CD8-positive, alpha-beta memory T cell (primary cell): ENCODE results near the gene RERE. TPM values are rescaled to one million over a fixed set of nuclear protein-coding genes. Genes with fewer than 3 reads are reported as not detected.
A peak's percentile ranks its signal among the peaks of the same experiment; 100 is the strongest.

Source experiments
- CTCF ChIA-PET: fragments of 350-600 bp; sonication (Branson Sonifier 250); formaldehyde crosslinking; loops from one replicate; lab custom pipeline; 2021; ENCODE audit warnings: antibody characterized with exemption; lab: Charles Lee
- POLR2A ChIA-PET: fragments of 350-600 bp; sonication (Branson Sonifier 250); formaldehyde crosslinking; loops from one replicate; lab custom pipeline; 2021; ENCODE audit warnings: antibody characterized with exemption; lab: Charles Lee
- DNase-seq, 5 donors: peaks; one replicate each; pipeline versions ENCODE4 v3.0.0 to v3.0.0-alpha.2; 2020 to 2022; ENCODE audit warnings: mixed read lengths in 1 of 5
- H3K27ac ChIP-seq: one replicate; pipeline ENCODE4 v1.7.0; 2013; ENCODE audit warnings: low read depth, mild to moderate bottlenecking, low read length, moderate library complexity
- H3K27me3 ChIP-seq: 2 replicates; pipeline ENCODE4 v1.7.0; 2013; ENCODE audit warnings: low read length, mild to moderate bottlenecking; ENCODE audit not compliant: insufficient read depth, poor library complexity, severe bottlenecking
- H3K36me3 ChIP-seq: 2 replicates; pipeline ENCODE4 v1.7.0; 2013; ENCODE audit warnings: mild to moderate bottlenecking, low read length, moderate library complexity; ENCODE audit not compliant: insufficient read depth
- H3K4me1 ChIP-seq: 2 replicates; pipeline ENCODE4 v1.7.0; 2013; ENCODE audit warnings: mild to moderate bottlenecking, low read length, moderate library complexity; ENCODE audit not compliant: insufficient read depth
- H3K4me3 ChIP-seq: 2 replicates; pipeline ENCODE4 v1.7.0; 2013; ENCODE audit warnings: mild to moderate bottlenecking, low read length
- H3K9me3 ChIP-seq: 2 replicates; pipeline ENCODE4 v1.7.0; 2013; ENCODE audit warnings: mild to moderate bottlenecking, low read length
- H3K27ac Mint-ChIP-seq, 8 donors: one replicate each; pipeline ENCODE4 v1.8.0; 2020 to 2021; ENCODE audit warnings: mixed read lengths in 8 of 8, mild to moderate bottlenecking in 6 of 8, inconsistent platforms in 3 of 8, moderate library complexity in 3 of 8
- H3K27me3 Mint-ChIP-seq, 2 donors: one replicate each; pipeline ENCODE4 v1.8.0; 2020 to 2021; ENCODE audit warnings: mixed read lengths in 2 of 2, mild to moderate bottlenecking in 1 of 2, moderate library complexity in 1 of 2
- H3K36me3 Mint-ChIP-seq, 3 donors: one replicate each; pipeline ENCODE4 v1.8.0; 2020 to 2021; ENCODE audit warnings: mixed read lengths in 3 of 3, inconsistent platforms in 1 of 3, mild to moderate bottlenecking in 1 of 3
- H3K4me1 Mint-ChIP-seq, 3 donors: one replicate each; pipeline ENCODE4 v1.8.0; 2020 to 2021; ENCODE audit warnings: mixed read lengths in 3 of 3, inconsistent platforms in 1 of 3, mild to moderate bottlenecking in 1 of 3
- H3K4me3 Mint-ChIP-seq, 7 donors: one replicate each; pipeline ENCODE4 v1.8.0; 2020 to 2021; ENCODE audit warnings: mixed read lengths in 7 of 7, mild to moderate bottlenecking in 6 of 7, moderate library complexity in 4 of 7, inconsistent platforms in 2 of 7
- H3K9me3 Mint-ChIP-seq, 5 donors: one replicate each; pipeline ENCODE4 v1.8.0; 2020 to 2022; ENCODE audit warnings: mixed read lengths in 5 of 5, mild to moderate bottlenecking in 3 of 5, moderate library complexity in 2 of 5, inconsistent platforms in 1 of 5
- polyA plus RNA-seq: library from polyadenylated mRNA; unstranded; fragments of 300-500 nt; fragmentation: Illumina TruSeq; gene quantifications from one replicate; pipeline ENCODE4 v1.2.3, GENCODE V29; 2021
- total RNA-seq, 2 experiments: library from RNA; stranded (reverse); gene quantifications; one replicate each; pipeline ENCODE4 v1.2.3, GENCODE V29; 2021

The RERE gene
- total and polyA plus RNA-seq, 3 experiments from 2014 or later, result 10.9 to 39.2 (median 37.9) TPM

GRCh38 chr1:8813991-8814390, 3.4 kb downstream of the RERE start:
- ChIA-PET POLR2A (no interaction called here), CTCF (no interaction called here)
- Mint-ChIP-seq H3K4me1 (peaks cover 41 to 60% (median 48%) of the 10 kb centered on the region in 3 donors), H3K36me3 (peaks cover 0 to 10% (median 0%) of the 10 kb centered on the region in 3 donors), H3K27ac (peak overlapping the region in 3 of 8 donors; percentile 11 to 54 (median 12)), H3K9me3 (no peaks in the 10 kb centered on the region), H3K4me3 (peak overlapping the region in 1 of 7 donors; percentile 95), H3K27me3 (peaks cover 0 to 6% of the 10 kb centered on the region in 2 donors)
- Histone ChIP-seq H3K27ac (no peak overlapping the region), H3K4me3 (no peak overlapping the region), H3K4me1 (peaks cover 27% of the 10 kb centered on the region), H3K27me3 (no peaks in the 10 kb centered on the region), H3K9me3 (no peaks in the 10 kb centered on the region), H3K36me3 (no peaks in the 10 kb centered on the region)
- no peak for DNase-seq

GRCh38 chr1:8813016-8813763, 4.2 kb downstream of the RERE start:
- H3K36me3 Mint-ChIP-seq, result peaks cover 0 to 10% (median 1%) of the 10 kb centered on the region in 3 donors
- H3K9me3 ChIP-seq, result no peaks in the 10 kb centered on the region
- no peak overlapping the region for H3K27ac ChIP-seq
- peak overlapping the region in 1 of 7 donors; percentile 1 for H3K4me3 Mint-ChIP-seq
- no peaks in the 10 kb centered on the region for H3K36me3 ChIP-seq
- H3K4me1 Mint-ChIP-seq, result peaks cover 37 to 58% (median 43%) of the 10 kb centered on the region in 3 donors
- no peak overlapping the region for H3K4me3 ChIP-seq
- CTCF ChIA-PET, result interaction anchor here (0.7 to 1.0 kb wide), 2 partner anchors 36 to 192 kb away, joined by 3 to 4 read pairs; no protein-coding TSS in a partner anchor
- H3K27me3 ChIP-seq, result no peaks in the 10 kb centered on the region
- H3K9me3 Mint-ChIP-seq, result no peaks in the 10 kb centered on the region
- no peak for DNase-seq
- H3K27me3 Mint-ChIP-seq, result peaks cover 0 to 5% of the 10 kb centered on the region in 2 donors
- peak overlapping the region in 3 of 8 donors; percentile 1 to 69 (median 27) for H3K27ac Mint-ChIP-seq
- POLR2A ChIA-PET, result no interaction called here
- H3K4me1 ChIP-seq, result peaks cover 24% of the 10 kb centered on the region

GRCh38 chr1:8812081-8812480, 5.4 kb downstream of the RERE start:
- Mint-ChIP-seq H3K4me3 (no peak overlapping the region), H3K4me1 (peaks cover 35 to 60% (median 40%) of the 10 kb centered on the region in 3 donors), H3K9me3 (no peaks in the 10 kb centered on the region), H3K36me3 (peaks cover 0 to 6% (median 1%) of the 10 kb centered on the region in 3 donors), H3K27me3 (no peaks in the 10 kb centered on the region), H3K27ac (peak overlapping the region in 1 of 8 donors; percentile 7)
- CTCF ChIA-PET, result no interaction called here
- POLR2A ChIA-PET, result no interaction called here
- peaks cover 23% of the 10 kb centered on the region for H3K4me1 ChIP-seq
- H3K27ac ChIP-seq, result no peak overlapping the region
- H3K36me3 ChIP-seq, result no peaks in the 10 kb centered on the region
- no peak overlapping the region for H3K4me3 ChIP-seq
- DNase-seq, result no peak
- no peaks in the 10 kb centered on the region for H3K27me3 ChIP-seq
- H3K9me3 ChIP-seq, result no peaks in the 10 kb centered on the region

GRCh38 chr1:8810987-8811386, 6.5 kb downstream of the RERE start:
- no peak for DNase-seq
- H3K9me3 Mint-ChIP-seq, result no peaks in the 10 kb centered on the region
- H3K27ac Mint-ChIP-seq, result peak overlapping the region in 1 of 8 donors; percentile 39
- CTCF ChIA-PET, result no interaction called here
- POLR2A ChIA-PET, result no interaction called here
- H3K4me3 Mint-ChIP-seq, result peak overlapping the region in 1 of 7 donors; percentile 65
- Histone ChIP-seq H3K4me1 (peaks cover 16% of the 10 kb centered on the region), H3K36me3 (no peaks in the 10 kb centered on the region), H3K27me3 (no peaks in the 10 kb centered on the region), H3K9me3 (no peaks in the 10 kb centered on the region), H3K27ac (no peak overlapping the region), H3K4me3 (no peak overlapping the region)
- peaks cover 26 to 51% (median 31%) of the 10 kb centered on the region in 3 donors for H3K4me1 Mint-ChIP-seq
- no peaks in the 10 kb centered on the region for H3K27me3 Mint-ChIP-seq
- peaks cover 0 to 2% (median 1%) of the 10 kb centered on the region in 3 donors for H3K36me3 Mint-ChIP-seq

GRCh38 chr1:8809342-8809736, 8.1 kb downstream of the RERE start:
- Histone ChIP-seq H3K27ac (no peak overlapping the region), H3K4me1 (peaks cover 3% of the 10 kb centered on the region), H3K27me3 (no peaks in the 10 kb centered on the region), H3K36me3 (no peaks in the 10 kb centered on the region), H3K9me3 (no peaks in the 10 kb centered on the region), H3K4me3 (no peak overlapping the region)
- no peak overlapping the region for H3K27ac Mint-ChIP-seq
- H3K9me3 Mint-ChIP-seq, result no peaks in the 10 kb centered on the region
- ChIA-PET POLR2A (no interaction called here), CTCF (no interaction called here)
- no peak overlapping the region for H3K4me3 Mint-ChIP-seq
- no peaks in the 10 kb centered on the region for H3K27me3 Mint-ChIP-seq
- peaks cover 0 to 4% (median 1%) of the 10 kb centered on the region in 3 donors for H3K36me3 Mint-ChIP-seq
- DNase-seq, result no peak
- peaks cover 12 to 37% (median 14%) of the 10 kb centered on the region in 3 donors for H3K4me1 Mint-ChIP-seq

GRCh38 chr1:8807004-8807403, 10.4 kb downstream of the RERE start:
- H3K36me3 Mint-ChIP-seq, result peaks cover 0 to 4% (median 1%) of the 10 kb centered on the region in 3 donors
- H3K27me3 Mint-ChIP-seq, result no peaks in the 10 kb centered on the region
- Histone ChIP-seq H3K4me3 (no peak overlapping the region), H3K9me3 (no peaks in the 10 kb centered on the region), H3K36me3 (no peaks in the 10 kb centered on the region), H3K27me3 (no peaks in the 10 kb centered on the region), H3K4me1 (peaks cover 3% of the 10 kb centered on the region), H3K27ac (no peak overlapping the region)
- H3K4me3 Mint-ChIP-seq, result no peak overlapping the region
- H3K4me1 Mint-ChIP-seq, result peaks cover 5 to 22% (median 5%) of the 10 kb centered on the region in 3 donors
- CTCF ChIA-PET, result no interaction called here
- H3K9me3 Mint-ChIP-seq, result no peaks in the 10 kb centered on the region
- H3K27ac Mint-ChIP-seq, result no peak overlapping the region
- no peak for DNase-seq
- POLR2A ChIA-PET, result no interaction called here

- peaks cover 0 to 6% (median 4%) of the 10 kb centered on the region in 3 donors for H3K36me3 Mint-ChIP-seq
- H3K27me3 ChIP-seq, result no peaks in the 10 kb centered on the region
- ChIA-PET CTCF (interaction anchor here (0.7 to 2.8 kb wide), 2 partner anchors 49 to 1330 kb away, joined by 3 to 7 read pairs; no protein-coding TSS in a partner anchor), POLR2A (no interaction called here)
- no peaks in the 10 kb centered on the region for H3K27me3 Mint-ChIP-seq
- no peaks in the 10 kb centered on the region for H3K9me3 Mint-ChIP-seq
- no peak overlapping the region for H3K27ac ChIP-seq
- H3K9me3 ChIP-seq, result no peaks in the 10 kb centered on the region
- H3K4me3 Mint-ChIP-seq, result no peak overlapping the region
- no peaks in the 10 kb centered on the region for H3K4me1 ChIP-seq
- no peaks in the 10 kb centered on the region for H3K36me3 ChIP-seq
- DNase-seq, result no peak
- peaks cover 1 to 5% (median 5%) of the 10 kb centered on the region in 3 donors for H3K4me1 Mint-ChIP-seq
- H3K4me3 ChIP-seq, result no peak overlapping the region
- H3K27ac Mint-ChIP-seq, result no peak overlapping the region
These were observed 17.0 kb downstream of the RERE start for GRCh38 chr1:8800416-8800815.

- no peaks in the 10 kb centered on the region for H3K9me3 Mint-ChIP-seq
- Histone ChIP-seq H3K27me3 (no peaks in the 10 kb centered on the region), H3K4me1 (no peaks in the 10 kb centered on the region), H3K9me3 (no peaks in the 10 kb centered on the region), H3K27ac (no peak overlapping the region), H3K36me3 (no peaks in the 10 kb centered on the region), H3K4me3 (no peak overlapping the region)
- no peak overlapping the region for H3K27ac Mint-ChIP-seq
- peaks cover 0 to 6% (median 5%) of the 10 kb centered on the region in 3 donors for H3K36me3 Mint-ChIP-seq
- ChIA-PET CTCF (no interaction called here), POLR2A (no interaction called here)
- H3K4me1 Mint-ChIP-seq, result peaks cover under 1 to 3% (median 2%) of the 10 kb centered on the region in 3 donors
- H3K27me3 Mint-ChIP-seq, result no peaks in the 10 kb centered on the region
- no peak overlapping the region for H3K4me3 Mint-ChIP-seq
- DNase-seq, result no peak
These were observed 20.2 kb downstream of the RERE start for GRCh38 chr1:8797216-8797615.
